HL-60/S4 treated with phorbol 12-myristate 13-acetate at 8.2 ng/mL for 4 days and 3 days (cell line): Measurements from ENCODE around the gene FADS6.

Experiments used
- in situ Hi-C: fragments of 300-500 bp; cut with MboI; formaldehyde crosslinking; loops from 2 replicates; pipeline ENCODE4 v1.15.0; 2022; ENCODE audit warnings: low sequenced_read_pairs

The FADS6 gene

GRCh38 chr17:74892974-74893911 lies at the start of gene FADS6:
Gene FADS6, minus strand, starts transcription at chr17:74893633. Its CDS starts 38 bp downstream, at chr17:74893595.
- in situ Hi-C loops: no loop called here

GRCh38 chr17:74941128-74941725 lies 47.8 kb upstream of the FADS6 start:
- in situ Hi-C loops: no loop called here

- in situ Hi-C loops: no loop called here
Observed at GRCh38 chr17:74939534-74939933, 46.1 kb upstream of the FADS6 start.

GRCh38 chr17:74938194-74938950 lies 44.9 kb upstream of the FADS6 start:
- in situ Hi-C loops: no loop called here

GRCh38 chr17:74937064-74938051 lies 43.9 kb upstream of the FADS6 start:
- in situ Hi-C loops: no loop called here

- in situ Hi-C loops: no loop called here
Observed at GRCh38 chr17:74936470-74936799, 43.0 kb upstream of the FADS6 start.

- in situ Hi-C loops: no loop called here
Observed at GRCh38 chr17:74935585-74936469, 42.4 kb upstream of the FADS6 start, which contains the start of gene OTOP3. Gene OTOP3, plus strand, starts transcription at chr17:74935898. Its CDS starts 24 bp downstream, at chr17:74935922.

GRCh38 chr17:74935048-74935447 lies 41.6 kb upstream of the FADS6 start:
- in situ Hi-C loops: no loop called here

- in situ Hi-C loops: no loop called here
Observed at GRCh38 chr17:74930535-74931036, 37.2 kb upstream of the FADS6 start.

GRCh38 chr17:74928786-74929185 lies 35.4 kb upstream of the FADS6 start:
- in situ Hi-C loops: no loop called here

GRCh38 chr17:74925242-74925641 lies 31.8 kb upstream of the FADS6 start:
- in situ Hi-C loops: no loop called here

- in situ Hi-C loops: no loop called here
Observed at GRCh38 chr17:74924250-74924948, 31.0 kb upstream of the FADS6 start, which contains the start of gene OTOP2. Gene OTOP2, plus strand, starts transcription at chr17:74924273. Its CDS starts 360 bp downstream, at chr17:74924633.

GRCh38 chr17:74923538-74924249 lies 30.3 kb upstream of the FADS6 start:
- in situ Hi-C loops: no loop called here

- in situ Hi-C loops: no loop called here
Observed at GRCh38 chr17:74922694-74923537, 29.5 kb upstream of the FADS6 start, which contains the start of gene USH1G. Gene USH1G, minus strand, starts transcription at chr17:74923255. Its CDS starts 182 bp downstream, at chr17:74923073.

- in situ Hi-C loops: no loop called here
Observed at GRCh38 chr17:74922172-74922571, 28.7 kb upstream of the FADS6 start.

- in situ Hi-C loops: no loop called here
Observed at GRCh38 chr17:74921769-74922168, 28.3 kb upstream of the FADS6 start.
